ENCODE results near the gene SMIM45.

The SMIM45 gene

GRCh38 chr22:41979423-41980250, 27.7 kb downstream of the SMIM45 start:
- intact Hi-C loops (cut with micrococcal nuclease), result no loop called here
- CTCF ChIA-PET, result interaction anchor here (1.2 kb wide), 1 partner anchor 12 kb away, joined by 3 read pairs; no protein-coding TSS in a partner anchor

GRCh38 chr22:41982865-41983264, 30.9 kb downstream of the SMIM45 start:
- Mint-ChIP-seq H3K9me3 (no peaks in the 10 kb centered on the region), H3K27ac (no peak overlapping the region), H3K4me3 (no peak overlapping the region), H3K4me1 (ENCODE audit: low read depth) (no peaks in the 10 kb centered on the region), H3K27me3 (ENCODE audit: low read depth) (peaks cover 10% of the 10 kb centered on the region), H3K36me3 (ENCODE audit: low read depth) (no peaks in the 10 kb centered on the region)
- CTCF ChIA-PET, result interaction anchor here (0.9 kb wide), 1 partner anchor 16 kb away, joined by 3 read pairs; no protein-coding TSS in a partner anchor
- intact Hi-C loops (cut with micrococcal nuclease), result no loop called here
- no peak for DNase-seq

More at GRCh38 chr22:41979423-41980250, 27.7 kb downstream of the SMIM45 start:
- Mint-ChIP-seq H3K27ac (no peak overlapping the region), H3K4me3 (no peak overlapping the region), H3K27me3 (ENCODE audit: low read depth) (peaks cover 33% of the 10 kb centered on the region), H3K36me3 (ENCODE audit: low read depth) (no peaks in the 10 kb centered on the region), H3K9me3 (no peaks in the 10 kb centered on the region), H3K4me1 (ENCODE audit: low read depth) (peaks cover 10% of the 10 kb centered on the region)
- DNase-seq, result no peak

GRCh38 chr22:41983513-41984405, 31.8 kb downstream of the SMIM45 start:
- Mint-ChIP-seq H3K4me3 (no peak overlapping the region), H3K4me1 (ENCODE audit: low read depth) (no peaks in the 10 kb centered on the region), H3K36me3 (ENCODE audit: low read depth) (no peaks in the 10 kb centered on the region), H3K27me3 (ENCODE audit: low read depth) (peaks cover 5% of the 10 kb centered on the region), H3K9me3 (no peaks in the 10 kb centered on the region), H3K27ac (no peak overlapping the region)
- intact Hi-C loops (cut with micrococcal nuclease), result no loop called here
- no peak for DNase-seq
- CTCF ChIA-PET, result interaction anchor here (0.6 to 0.9 kb wide), 2 partner anchors 16 to 29 kb away, joined by 3 read pairs; no protein-coding TSS in a partner anchor

- no peak overlapping the region for H3K27ac Mint-ChIP-seq
- peaks cover 2% of the 10 kb centered on the region for H3K27me3 Mint-ChIP-seq (ENCODE audit: low read depth)
- no peak overlapping the region for H3K4me3 Mint-ChIP-seq
- intact Hi-C loops (cut with micrococcal nuclease), result no loop called here
- no peak for DNase-seq
- no peaks in the 10 kb centered on the region for H3K9me3 Mint-ChIP-seq
- no peaks in the 10 kb centered on the region for H3K36me3 Mint-ChIP-seq (ENCODE audit: low read depth)
- H3K4me1 Mint-ChIP-seq (ENCODE audit: low read depth), result no peaks in the 10 kb centered on the region
- CTCF ChIA-PET, result no interaction called here
Measured at GRCh38 chr22:41987276-41987675, 35.3 kb downstream of the SMIM45 start.

- Mint-ChIP-seq H3K27me3 (ENCODE audit: low read depth) (peaks cover 2% of the 10 kb centered on the region), H3K36me3 (ENCODE audit: low read depth) (no peaks in the 10 kb centered on the region), H3K27ac (no peak overlapping the region), H3K4me3 (no peak overlapping the region), H3K9me3 (no peaks in the 10 kb centered on the region), H3K4me1 (ENCODE audit: low read depth) (no peaks in the 10 kb centered on the region)
- CTCF ChIA-PET, result no interaction called here
- intact Hi-C loops (cut with micrococcal nuclease), result no loop called here
- no peak for DNase-seq
Measured at GRCh38 chr22:41989246-41989645, 37.3 kb downstream of the SMIM45 start.

GRCh38 chr22:41991111-41991510, 39.2 kb downstream of the SMIM45 start:
- intact Hi-C loops (cut with micrococcal nuclease), result no loop called here
- Mint-ChIP-seq H3K9me3 (no peaks in the 10 kb centered on the region), H3K27me3 (ENCODE audit: low read depth) (peaks cover under 1% of the 10 kb centered on the region), H3K36me3 (ENCODE audit: low read depth) (no peaks in the 10 kb centered on the region), H3K4me3 (no peak overlapping the region), H3K27ac (no peak overlapping the region), H3K4me1 (ENCODE audit: low read depth) (no peaks in the 10 kb centered on the region)
- no peak for DNase-seq
- CTCF ChIA-PET, result interaction anchor here (0.6 kb wide), 2 partner anchors 76 to 264 kb away, joined by 3 to 4 read pairs; no protein-coding TSS in a partner anchor

GRCh38 chr22:41992496-41992895, 40.5 kb downstream of the SMIM45 start:
- Mint-ChIP-seq H3K27ac (no peak overlapping the region), H3K9me3 (no peaks in the 10 kb centered on the region), H3K36me3 (ENCODE audit: low read depth) (no peaks in the 10 kb centered on the region), H3K4me1 (ENCODE audit: low read depth) (no peaks in the 10 kb centered on the region), H3K27me3 (ENCODE audit: low read depth) (no peaks in the 10 kb centered on the region), H3K4me3 (no peak overlapping the region)
- CTCF ChIA-PET, result interaction anchor here (0.6 kb wide), 1 partner anchor 568 kb away, joined by 6 read pairs; no protein-coding TSS in a partner anchor
- DNase-seq, result no peak
- intact Hi-C loops (cut with micrococcal nuclease), result no loop called here

GRCh38 chr22:41995211-41995610, 43.3 kb downstream of the SMIM45 start:
- no peaks in the 10 kb centered on the region for H3K27me3 Mint-ChIP-seq (ENCODE audit: low read depth)
- intact Hi-C loops (cut with micrococcal nuclease), result no loop called here
- H3K9me3 Mint-ChIP-seq, result peaks cover 5% of the 10 kb centered on the region
- peaks cover 2% of the 10 kb centered on the region for H3K36me3 Mint-ChIP-seq (ENCODE audit: low read depth)
- H3K27ac Mint-ChIP-seq, result no peak overlapping the region
- H3K4me3 Mint-ChIP-seq, result no peak overlapping the region
- DNase-seq, result no peak
- H3K4me1 Mint-ChIP-seq (ENCODE audit: low read depth), result peaks cover 14% of the 10 kb centered on the region
- CTCF ChIA-PET, result no interaction called here

GRCh38 chr22:41996826-41997225, 44.9 kb downstream of the SMIM45 start:
- CTCF ChIA-PET, result no interaction called here
- Mint-ChIP-seq H3K27me3 (ENCODE audit: low read depth) (no peaks in the 10 kb centered on the region), H3K36me3 (ENCODE audit: low read depth) (peaks cover 10% of the 10 kb centered on the region), H3K27ac (no peak overlapping the region), H3K4me1 (ENCODE audit: low read depth) (peaks cover 15% of the 10 kb centered on the region), H3K9me3 (peaks cover 13% of the 10 kb centered on the region), H3K4me3 (no peak overlapping the region)
- DNase-seq, result no peak
- intact Hi-C loops (cut with micrococcal nuclease), result no loop called here

- intact Hi-C loops (cut with micrococcal nuclease), result loop anchor here (1.0 to 2.0 kb wide), 2 partner anchors 32 to 72 kb away; partner anchors contain the start of gene NAGA
- Mint-ChIP-seq H3K36me3 (ENCODE audit: low read depth) (peaks cover 13% of the 10 kb centered on the region), H3K4me3 (peak within 1 kb of the TSS; percentile 83), H3K4me1 (ENCODE audit: low read depth) (peaks cover 15% of the 10 kb centered on the region), H3K27me3 (ENCODE audit: low read depth) (no peaks in the 10 kb centered on the region), H3K9me3 (peaks cover 21% of the 10 kb centered on the region), H3K27ac (peak within 1 kb of the TSS; percentile 81)
- CTCF ChIA-PET, result interaction anchor here (1.0 kb wide), 1 partner anchor 32 kb away, joined by 4 read pairs; no protein-coding TSS in a partner anchor
- peak; percentile 91 for DNase-seq
Measured at GRCh38 chr22:41998361-41999261, 46.7 kb downstream of the SMIM45 start, which contains the start of gene WBP2NL. Gene WBP2NL, plus strand, starts transcription at chr22:41998788. Its CDS starts 31 bp downstream, at chr22:41998819.

GRCh38 chr22:42000466-42000865, 48.5 kb downstream of the SMIM45 start:
- Mint-ChIP-seq H3K27me3 (ENCODE audit: low read depth) (no peaks in the 10 kb centered on the region), H3K9me3 (peaks cover 22% of the 10 kb centered on the region), H3K4me3 (no peak overlapping the region), H3K36me3 (ENCODE audit: low read depth) (peaks cover 13% of the 10 kb centered on the region), H3K4me1 (ENCODE audit: low read depth) (peaks cover 15% of the 10 kb centered on the region), H3K27ac (no peak overlapping the region)
- intact Hi-C loops (cut with micrococcal nuclease), result no loop called here
- DNase-seq, result no peak
- CTCF ChIA-PET, result no interaction called here
